BE2C (cell line): ENCODE measurements around the gene SMIM24.

Experiments used
- DNase-seq: peaks from one replicate; pipeline ENCODE4 v3.0.0-alpha.2; 2020
- H3K27me3 ChIP-seq: fragments of 250-450 bp; sonication (Bioruptor Pico); 2 replicates; pipeline ENCODE4 v1.5.1; 2020; ENCODE audit warnings: mild to moderate bottlenecking
- H3K36me3 ChIP-seq: fragments of 250-450 bp; sonication (Bioruptor Pico); 2 replicates; pipeline ENCODE4 v1.5.1; 2020; ENCODE audit warnings: mild to moderate bottlenecking
- H3K4me1 ChIP-seq: fragments of 250-450 bp; sonication (Bioruptor Pico); 2 replicates; pipeline ENCODE4 v1.5.1; 2020
- H3K4me3 ChIP-seq: 2 replicates; pipeline ENCODE4 v1.5.1; 2011; ENCODE audit warnings: low read depth, low read length
- H3K9me3 ChIP-seq: fragments of 250-450 bp; sonication (Bioruptor Pico); 2 replicates; pipeline ENCODE4 v1.5.1; 2020
- CTCF ChIP-seq: IDR thresholded peaks from 2 replicates; pipeline ENCODE4 v1.5.1; 2012; ENCODE audit warnings: mild to moderate bottlenecking, low read depth, low read length

The SMIM24 gene

GRCh38 chr19:3482507-3483225 lies 2.3 kb upstream of the SMIM24 start:
- no peaks in the 10 kb centered on the region for H3K9me3 ChIP-seq
- peaks cover 40% of the 10 kb centered on the region for H3K27me3 ChIP-seq
- no peak overlapping the region for H3K4me3 ChIP-seq
- TF ChIP-seq CTCF = no peak
- no peaks in the 10 kb centered on the region for H3K4me1 ChIP-seq
- H3K36me3 ChIP-seq = no peaks in the 10 kb centered on the region
- DNase-seq = no peak

GRCh38 chr19:3481241-3482090 lies 1.1 kb upstream of the SMIM24 start:
- no peak overlapping the region for H3K4me3 ChIP-seq
- H3K4me1 ChIP-seq = no peaks in the 10 kb centered on the region
- H3K9me3 ChIP-seq = no peaks in the 10 kb centered on the region
- TF ChIP-seq CTCF = no peak
- no peak for DNase-seq
- H3K27me3 ChIP-seq = peaks cover 40% of the 10 kb centered on the region
- no peaks in the 10 kb centered on the region for H3K36me3 ChIP-seq

GRCh38 chr19:3479834-3480215 lies 500 bp downstream of the SMIM24 start:
- H3K9me3 ChIP-seq = no peaks in the 10 kb centered on the region
- no peaks in the 10 kb centered on the region for H3K4me1 ChIP-seq
- TF ChIP-seq CTCF = no peak
- H3K27me3 ChIP-seq = peaks cover 40% of the 10 kb centered on the region
- peak; percentile 67 for DNase-seq
- no peak overlapping the region for H3K4me3 ChIP-seq
- H3K36me3 ChIP-seq = no peaks in the 10 kb centered on the region

GRCh38 chr19:3479177-3479833 lies 1.0 kb downstream of the SMIM24 start:
- H3K27me3 ChIP-seq = peaks cover 37% of the 10 kb centered on the region
- DNase-seq = peak; percentile 63
- H3K4me3 ChIP-seq = no peak overlapping the region
- no peaks in the 10 kb centered on the region for H3K9me3 ChIP-seq
- no peak for TF ChIP-seq CTCF
- no peaks in the 10 kb centered on the region for H3K36me3 ChIP-seq
- H3K4me1 ChIP-seq = no peaks in the 10 kb centered on the region

- peaks cover 30% of the 10 kb centered on the region for H3K27me3 ChIP-seq
- H3K36me3 ChIP-seq = no peaks in the 10 kb centered on the region
- no peak for DNase-seq
- H3K9me3 ChIP-seq = no peaks in the 10 kb centered on the region
- no peak overlapping the region for H3K4me3 ChIP-seq
- no peak for TF ChIP-seq CTCF
- H3K4me1 ChIP-seq = no peaks in the 10 kb centered on the region
These were observed 1.7 kb downstream of the SMIM24 start for GRCh38 chr19:3478409-3479176.
